Neural progenitor cell (in vitro differentiated cells): ENCODE data around the gene BCAN. TPM values are rescaled to one million over a fixed set of nuclear protein-coding genes. Genes with fewer than 3 reads are reported as not detected.
A peak's percentile ranks its signal among the peaks of the same experiment; 100 is the strongest.

Experiments used
- DNase-seq: peaks from one replicate; pipeline ENCODE4 v3.0.0-alpha.2; 2016; ENCODE audit warnings: low spot score
- H2AFZ ChIP-seq: fragments of 200-600 bp; sonication (generic); replicated peaks from 2 replicates; pipeline ENCODE4 v1.6.1; 2016; ENCODE audit warnings: antibody characterized with exemption
- H3F3A ChIP-seq: fragments of 200-600 bp; sonication (generic); 2 replicates; pipeline ENCODE4 v1.6.1; 2016; ENCODE audit warnings: antibody characterized with exemption, low read depth
- H3K27ac ChIP-seq: fragments of 200-600 bp; sonication (generic); 2 replicates; pipeline ENCODE4 v1.5.1; 2016; ENCODE audit warnings: mild to moderate bottlenecking
- H3K27me3 ChIP-seq: fragments of 200-600 bp; sonication (generic); 2 replicates; pipeline ENCODE4 v1.6.1; 2016; ENCODE audit warnings: mild to moderate bottlenecking, moderate library complexity
- H3K36me3 ChIP-seq: fragments of 200-600 bp; sonication (generic); 2 replicates; pipeline ENCODE4 v1.5.1; 2016
- H3K4me1 ChIP-seq: fragments of 200-600 bp; sonication (generic); 2 replicates; pipeline ENCODE4 v1.6.1; 2016; ENCODE audit warnings: mixed run types
- H3K4me2 ChIP-seq: fragments of 200-600 bp; sonication (generic); 2 replicates; pipeline ENCODE4 v1.6.1; 2016
- H3K4me3 ChIP-seq: fragments of 200-600 bp; sonication (generic); 2 replicates; pipeline ENCODE4 v1.5.1; 2016
- H3K79me2 ChIP-seq: fragments of 200-600 bp; sonication (generic); 2 replicates; pipeline ENCODE4 v1.6.1; 2016; ENCODE audit warnings: low read depth
- H3K9ac ChIP-seq: fragments of 200-600 bp; sonication (generic); 2 replicates; pipeline ENCODE4 v1.6.1; 2016
- H3K9me3 ChIP-seq: fragments of 200-600 bp; sonication (generic); 2 replicates; pipeline ENCODE4 v1.5.1; 2016; ENCODE audit warnings: low read depth
- H4K20me1 ChIP-seq: fragments of 200-600 bp; sonication (generic); 2 replicates; pipeline ENCODE4 v1.6.1; 2016; ENCODE audit warnings: low read depth
- H3K27ac Mint-ChIP-seq: 3 replicates; pipeline ENCODE4 v1.8.0; 2021; ENCODE audit warnings: mixed read lengths
- H3K27me3 Mint-ChIP-seq: 2 replicates; pipeline ENCODE4 v1.8.0; 2022; ENCODE audit warnings: low read depth, mild to moderate bottlenecking, inconsistent platforms, moderate library complexity, mixed read lengths; ENCODE audit not compliant: insufficient read depth
- H3K36me3 Mint-ChIP-seq: 3 replicates; pipeline ENCODE4 v1.8.0; 2021; ENCODE audit warnings: mixed read lengths
- H3K4me1 Mint-ChIP-seq: 3 replicates; pipeline ENCODE4 v1.8.0; 2021; ENCODE audit warnings: mixed read lengths
- H3K4me3 Mint-ChIP-seq: 3 replicates; pipeline ENCODE4 v1.8.0; 2021; ENCODE audit warnings: mild to moderate bottlenecking, moderate library complexity, mixed read lengths
- H3K9me3 Mint-ChIP-seq: 3 replicates; pipeline ENCODE4 v1.8.0; 2020; ENCODE audit warnings: mixed read lengths
- CTCF ChIP-seq: fragments of 200-600 bp; sonication (generic); IDR thresholded peaks from 2 replicates; pipeline ENCODE4 v1.5.1; 2017; ENCODE audit warnings: antibody characterized with exemption, mild to moderate bottlenecking
- EZH2 ChIP-seq: fragments of 200-600 bp; sonication (generic); IDR thresholded peaks from 2 replicates; pipeline ENCODE4 v1.6.1; 2017; ENCODE audit warnings: antibody characterized with exemption, mild to moderate bottlenecking, moderate library complexity
- EZH2phosphoT487 ChIP-seq: fragments of 200-600 bp; sonication (generic); IDR thresholded peaks from 2 replicates; pipeline ENCODE4 v1.6.1; 2017; ENCODE audit warnings: antibody characterized with exemption
- total RNA-seq: library from RNA; depleted of rRNA; stranded (reverse); fragments of >200 nt; gene quantifications from 2 replicates; pipeline ENCODE4 v1.2.3, GENCODE V29; 2015; ENCODE audit warnings: low replicate concordance

Gene BCAN
- 0.46 TPM in 1 of 2 replicates, not detected in the other for total RNA-seq

- DNase-seq = peak; percentile 91
- Histone ChIP-seq H3K27me3 (peaks cover 100% of the 10 kb centered on the region), H3K27ac (no peak within 1 kb of the TSS), H3K4me2 (peak within 1 kb of the TSS; percentile 97), H3K79me2 (no peaks in the 10 kb centered on the region), H3K9ac (no peak within 1 kb of the TSS), H3F3A (peaks cover 35% of the 10 kb centered on the region), H3K4me1 (peaks cover 15% of the 10 kb centered on the region), H4K20me1 (peaks cover 48% of the 10 kb centered on the region), H3K4me3 (peak within 1 kb of the TSS; percentile 51), H2AFZ (peak within 1 kb of the TSS; percentile 4), H3K9me3 (no peaks in the 10 kb centered on the region), H3K36me3 (no peaks in the 10 kb centered on the region)
- no peaks in the 10 kb centered on the region for H3K36me3 Mint-ChIP-seq
- peak within 1 kb of the TSS; percentile 83 for H3K4me3 Mint-ChIP-seq
- H3K4me1 Mint-ChIP-seq = peaks cover 34% of the 10 kb centered on the region
- H3K9me3 Mint-ChIP-seq = no peaks in the 10 kb centered on the region
- peak; percentile 14 for TF ChIP-seq CTCF
- TF ChIP-seq EZH2 = no peak
- TF ChIP-seq EZH2phosphoT487 = no peak
- H3K27ac Mint-ChIP-seq = no peak within 1 kb of the TSS
- peaks cover 38% of the 10 kb centered on the region for H3K27me3 Mint-ChIP-seq
These were observed at the start of gene BCAN for GRCh38 chr1:156641761-156642264. BCAN (plus strand) TSS chr1:156642117; CDS start chr1:156646055, 3,938 bp downstream.

GRCh38 chr1:156592158-156592909 is 49.6 kb upstream of the BCAN start:
- peak overlapping the region; percentile 82 for H3K4me3 ChIP-seq
- peaks cover 39% of the 10 kb centered on the region for H3F3A ChIP-seq
- Mint-ChIP-seq H3K27ac (no peak overlapping the region), H3K36me3 (peaks cover 13% of the 10 kb centered on the region), H3K4me1 (peaks cover 28% of the 10 kb centered on the region), H3K4me3 (peak overlapping the region; percentile 85), H3K27me3 (peaks cover 5% of the 10 kb centered on the region), H3K9me3 (no peaks in the 10 kb centered on the region)
- peaks cover 5% of the 10 kb centered on the region for H3K4me1 ChIP-seq
- peak overlapping the region; percentile 44 for H3K9ac ChIP-seq
- peak overlapping the region; percentile 95 for H3K4me2 ChIP-seq
- H3K27ac ChIP-seq = no peak overlapping the region
- H3K79me2 ChIP-seq = peaks cover 5% of the 10 kb centered on the region
- no peaks in the 10 kb centered on the region for H4K20me1 ChIP-seq
- DNase-seq = no peak
- H3K9me3 ChIP-seq = no peaks in the 10 kb centered on the region
- TF ChIP-seq EZH2phosphoT487 (no peak), CTCF (no peak), EZH2 (no peak)
- peak overlapping the region; percentile 61 for H2AFZ ChIP-seq
- no peaks in the 10 kb centered on the region for H3K27me3 ChIP-seq
- no peaks in the 10 kb centered on the region for H3K36me3 ChIP-seq

- peak overlapping the region; percentile 95 for H3K4me2 ChIP-seq
- no peak overlapping the region for H3K4me3 ChIP-seq
- no peaks in the 10 kb centered on the region for H3K9me3 ChIP-seq
- no peak overlapping the region for H3K27ac Mint-ChIP-seq
- H3K36me3 ChIP-seq = no peaks in the 10 kb centered on the region
- no peaks in the 10 kb centered on the region for H3K27me3 ChIP-seq
- peak overlapping the region; percentile 85 for H3K4me3 Mint-ChIP-seq
- H3K4me1 ChIP-seq = peaks cover 5% of the 10 kb centered on the region
- no peak overlapping the region for H3K27ac ChIP-seq
- peaks cover 28% of the 10 kb centered on the region for H3K4me1 Mint-ChIP-seq
- H3F3A ChIP-seq = peaks cover 39% of the 10 kb centered on the region
- peaks cover 5% of the 10 kb centered on the region for H3K27me3 Mint-ChIP-seq
- H3K79me2 ChIP-seq = peaks cover 5% of the 10 kb centered on the region
- TF ChIP-seq EZH2phosphoT487 = no peak
- TF ChIP-seq CTCF = no peak
- no peak for TF ChIP-seq EZH2
- DNase-seq = no peak
- H4K20me1 ChIP-seq = no peaks in the 10 kb centered on the region
- no peak overlapping the region for H2AFZ ChIP-seq
- H3K9me3 Mint-ChIP-seq = no peaks in the 10 kb centered on the region
- H3K36me3 Mint-ChIP-seq = peaks cover 13% of the 10 kb centered on the region
- no peak overlapping the region for H3K9ac ChIP-seq
These were observed 48.8 kb upstream of the BCAN start for GRCh38 chr1:156592910-156593660.
